BE2C (cell line): ENCODE measurements around the gene PITPNC1.
"Not testable (repeated sequence)": the region's sequence is repeated elsewhere in the genome, so short reads cannot be mapped to it uniquely, and the experiment has no call there.

Source experiments
- DNase-seq: peaks from one replicate; pipeline ENCODE4 v3.0.0-alpha.2; 2020
- H3K27me3 ChIP-seq: fragments of 250-450 bp; sonication (Bioruptor Pico); 2 replicates; pipeline ENCODE4 v1.5.1; 2020; ENCODE audit warnings: mild to moderate bottlenecking
- H3K36me3 ChIP-seq: fragments of 250-450 bp; sonication (Bioruptor Pico); 2 replicates; pipeline ENCODE4 v1.5.1; 2020; ENCODE audit warnings: mild to moderate bottlenecking
- H3K4me1 ChIP-seq: fragments of 250-450 bp; sonication (Bioruptor Pico); 2 replicates; pipeline ENCODE4 v1.5.1; 2020
- H3K4me3 ChIP-seq: 2 replicates; pipeline ENCODE4 v1.5.1; 2011; ENCODE audit warnings: low read depth, low read length
- H3K9me3 ChIP-seq: fragments of 250-450 bp; sonication (Bioruptor Pico); 2 replicates; pipeline ENCODE4 v1.5.1; 2020
- TF ChIP-seq, protein P1 (sequence below): IDR thresholded peaks from 2 replicates; pipeline ENCODE4 v1.5.1; 2012; ENCODE audit warnings: mild to moderate bottlenecking, low read depth, low read length

The PITPNC1 gene

GRCh38 chr17:67575325-67575724 is 198.2 kb downstream of the PITPNC1 start:
- Histone ChIP-seq H3K36me3 (no peaks in the 10 kb centered on the region), H3K4me3 (no peak overlapping the region), H3K27me3 (no peaks in the 10 kb centered on the region), H3K9me3 (no peaks in the 10 kb centered on the region), H3K4me1 (peaks cover 17% of the 10 kb centered on the region)
- DNase-seq = no peak
- TF ChIP-seq, protein P1, sequence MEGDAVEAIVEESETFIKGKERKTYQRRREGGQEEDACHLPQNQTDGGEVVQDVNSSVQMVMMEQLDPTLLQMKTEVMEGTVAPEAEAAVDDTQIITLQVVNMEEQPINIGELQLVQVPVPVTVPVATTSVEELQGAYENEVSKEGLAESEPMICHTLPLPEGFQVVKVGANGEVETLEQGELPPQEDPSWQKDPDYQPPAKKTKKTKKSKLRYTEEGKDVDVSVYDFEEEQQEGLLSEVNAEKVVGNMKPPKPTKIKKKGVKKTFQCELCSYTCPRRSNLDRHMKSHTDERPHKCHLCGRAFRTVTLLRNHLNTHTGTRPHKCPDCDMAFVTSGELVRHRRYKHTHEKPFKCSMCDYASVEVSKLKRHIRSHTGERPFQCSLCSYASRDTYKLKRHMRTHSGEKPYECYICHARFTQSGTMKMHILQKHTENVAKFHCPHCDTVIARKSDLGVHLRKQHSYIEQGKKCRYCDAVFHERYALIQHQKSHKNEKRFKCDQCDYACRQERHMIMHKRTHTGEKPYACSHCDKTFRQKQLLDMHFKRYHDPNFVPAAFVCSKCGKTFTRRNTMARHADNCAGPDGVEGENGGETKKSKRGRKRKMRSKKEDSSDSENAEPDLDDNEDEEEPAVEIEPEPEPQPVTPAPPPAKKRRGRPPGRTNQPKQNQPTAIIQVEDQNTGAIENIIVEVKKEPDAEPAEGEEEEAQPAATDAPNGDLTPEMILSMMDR = peak; percentile 22; the same call in 1 of the 2 replicates

DNA sequence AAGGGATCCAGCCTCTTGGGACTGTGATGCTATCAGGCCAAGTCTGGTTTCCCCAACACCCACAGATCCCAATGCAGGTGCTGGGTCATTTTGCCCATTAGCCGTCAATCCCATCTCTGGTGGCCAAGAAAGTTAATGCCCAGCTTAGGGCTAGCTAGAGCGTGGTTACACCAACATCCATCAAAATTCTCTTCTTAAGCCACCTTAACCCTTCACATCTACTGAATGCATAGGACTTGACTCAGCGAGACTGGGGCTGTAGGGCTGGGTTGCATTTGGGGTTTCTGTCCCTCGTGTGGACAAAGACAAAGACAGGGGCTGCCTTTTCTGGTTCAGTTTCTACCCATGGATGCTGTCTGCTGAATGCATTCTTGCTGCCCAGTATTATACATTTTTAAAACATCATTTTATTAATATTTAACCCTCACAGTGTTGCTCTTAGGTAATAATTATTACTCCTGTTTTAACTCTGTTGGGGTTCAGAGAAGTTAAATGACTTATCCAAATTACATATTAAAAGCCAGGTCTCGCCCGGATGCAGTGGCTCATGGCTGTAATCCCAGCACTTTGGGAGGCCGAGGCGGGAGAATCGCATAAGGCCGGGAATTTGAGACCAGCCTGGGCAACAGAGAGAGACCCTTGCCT is 199.5 kb downstream of the PITPNC1 start:
- Histone ChIP-seq H3K27me3 (no peaks in the 10 kb centered on the region), H3K4me1 (peaks cover 17% of the 10 kb centered on the region), H3K4me3 (no peak overlapping the region), H3K36me3 (no peaks in the 10 kb centered on the region), H3K9me3 (no peaks in the 10 kb centered on the region)
- DNase-seq = peak; percentile 33
- TF ChIP-seq, protein P1 = no peak

- Histone ChIP-seq H3K4me3 (no peak overlapping the region), H3K27me3 (no peaks in the 10 kb centered on the region), H3K9me3 (no peaks in the 10 kb centered on the region), H3K4me1 (peaks cover 17% of the 10 kb centered on the region), H3K36me3 (no peaks in the 10 kb centered on the region)
- TF ChIP-seq, protein P1 = no peak
- DNase-seq = no peak
Measured at GRCh38 chr17:67577429-67578141, 200.5 kb downstream of the PITPNC1 start.

DNA sequence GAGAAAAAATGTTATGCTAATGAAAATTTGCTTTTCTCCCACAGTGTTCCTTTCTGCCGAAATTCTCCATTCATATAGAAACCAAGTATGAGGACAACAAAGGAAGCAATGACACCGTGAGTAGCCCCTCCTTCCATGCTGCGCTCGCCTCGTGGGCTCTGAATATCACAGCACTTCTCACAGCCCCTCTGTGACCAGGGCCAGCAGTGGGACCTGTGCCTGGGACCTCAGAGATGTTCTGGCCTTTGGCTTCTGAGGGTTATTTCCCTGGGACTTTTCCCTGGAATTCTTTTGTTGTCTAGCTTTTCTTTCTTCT is 201.0 kb downstream of the PITPNC1 start:
- DNase-seq = no peak
- Histone ChIP-seq H3K36me3 (no peaks in the 10 kb centered on the region), H3K4me3 (no peak overlapping the region), H3K4me1 (peaks cover 22% of the 10 kb centered on the region), H3K9me3 (no peaks in the 10 kb centered on the region), H3K27me3 (no peaks in the 10 kb centered on the region)
- TF ChIP-seq, protein P1 = no peak

DNA sequence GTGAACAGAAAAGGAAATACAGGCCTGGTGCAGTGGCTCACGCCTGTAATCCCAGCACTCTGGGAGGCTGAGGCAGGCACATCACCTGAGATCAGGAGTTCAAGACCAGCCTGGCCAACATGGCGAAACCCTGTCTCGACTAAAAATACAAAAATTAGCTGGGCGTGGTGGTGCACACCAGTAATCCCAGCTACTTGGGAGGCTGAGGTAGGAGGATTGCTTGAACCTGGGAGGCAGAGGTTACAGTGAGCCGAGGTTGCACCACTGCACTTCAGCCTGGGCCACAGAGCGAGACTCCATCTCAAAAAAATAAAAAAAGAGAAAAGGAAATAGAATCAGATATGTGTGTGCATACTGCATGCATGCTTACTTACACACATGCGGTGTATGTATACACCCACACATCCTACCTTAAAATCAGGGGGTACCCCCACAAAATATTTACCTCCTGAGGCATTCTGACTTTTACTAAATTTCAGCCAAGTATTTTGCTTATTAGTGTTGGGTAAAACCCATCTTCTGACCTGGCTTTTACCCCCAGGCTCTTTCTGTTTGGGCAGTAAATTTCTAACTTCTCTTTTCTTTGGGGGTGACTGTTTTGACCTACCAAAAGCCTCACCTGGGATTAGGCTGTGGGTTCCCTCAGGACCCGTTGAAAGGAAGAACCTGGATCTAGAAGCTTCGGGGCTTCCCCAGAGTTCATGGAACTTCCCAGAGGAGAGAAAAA is 201.8 kb downstream of the PITPNC1 start:
- H3K4me1 ChIP-seq = peaks cover 23% of the 10 kb centered on the region
- not testable (repeated sequence) for H3K9me3 ChIP-seq, H3K27me3 ChIP-seq, DNase-seq, H3K4me3 ChIP-seq, H3K36me3 ChIP-seq

GRCh38 chr17:67582673-67583081 is 205.6 kb downstream of the PITPNC1 start:
- H3K4me3 ChIP-seq = no peak overlapping the region
- peak; percentile 31 for DNase-seq
- no peaks in the 10 kb centered on the region for H3K27me3 ChIP-seq
- TF ChIP-seq, protein P1 = no peak
- H3K4me1 ChIP-seq = 0 out of 2 replicates have a peak, but pooled peaks cover 5% of the 10 kb centered on the region
- H3K9me3 ChIP-seq = no peaks in the 10 kb centered on the region
- H3K36me3 ChIP-seq = no peaks in the 10 kb centered on the region
